H1 (cell line): ENCODE results near the gene CDRT15L2. TPM values are rescaled to one million over a fixed set of nuclear protein-coding genes. Genes with fewer than 3 reads are reported as not detected.
"Not testable (repeated sequence)": the region's sequence is repeated elsewhere in the genome, so short reads cannot be mapped to it uniquely, and the experiment has no call there.

Experiments
- CTCF ChIA-PET: fragments of 300-600 bp; sonication (Branson Sonifier 250); formaldehyde crosslinking; loops from one replicate; lab custom pipeline; 2021; ENCODE audit not compliant: partially characterized antibody; lab: Charles Lee
- POLR2A ChIA-PET: fragments of 300-600 bp; sonication (Branson Sonifier 250); formaldehyde crosslinking; loops from one replicate; lab custom pipeline; 2021; ENCODE audit warnings: inconsistent platforms; ENCODE audit not compliant: partially characterized antibody; lab: Charles Lee
- DNase-seq, 2 experiments: peaks; one replicate each; pipeline versions ENCODE4 v3.0.0 to v3.0.0-alpha.2; 2010 to 2022; ENCODE audit warnings: low spot score in 2 of 2, low read depth in 1 of 2, mixed read lengths in 1 of 2
- FAIRE-seq: peaks from 2 replicates; lab custom pipeline; 2011; peaks lifted over from hg19 to GRCh38; lab: Jason Lieb, UNC
- H2AFZ ChIP-seq: 2 replicates; pipeline ENCODE4 v1.8.1; 2012; ENCODE audit warnings: low read length, inconsistent platforms
- H2AK5ac ChIP-seq: 2 replicates; pipeline ENCODE4 v1.6.1; 2013; ENCODE audit warnings: low read depth, low read length
- H2BK120ac ChIP-seq: replicated peaks from 2 replicates; pipeline ENCODE3; 2013; ENCODE audit warnings: low read depth, low read length, inconsistent platforms
- H2BK12ac ChIP-seq: 2 replicates; pipeline ENCODE4 v1.6.1; 2013; ENCODE audit warnings: low read depth, low read length
- H2BK15ac ChIP-seq: 2 replicates; pipeline ENCODE4 v1.6.1; 2013; ENCODE audit warnings: low read length
- H2BK20ac ChIP-seq: 2 replicates; pipeline ENCODE4 v1.6.1; 2013; ENCODE audit warnings: low read length
- H2BK5ac ChIP-seq: 2 replicates; pipeline ENCODE4 v1.6.1; 2013; ENCODE audit warnings: low read depth, low read length
- H3K14ac ChIP-seq: 2 replicates; pipeline ENCODE4 v1.6.1; 2013; ENCODE audit warnings: inconsistent platforms; ENCODE audit not compliant: insufficient read length
- H3K18ac ChIP-seq: 2 replicates; pipeline ENCODE4 v1.6.1; 2013; ENCODE audit warnings: low read length; ENCODE audit errors: extremely low read depth
- H3K23ac ChIP-seq: 2 replicates; pipeline ENCODE4 v1.6.1; 2013; ENCODE audit warnings: inconsistent platforms; ENCODE audit not compliant: insufficient read length
- H3K23me2 ChIP-seq: 2 replicates; pipeline ENCODE4 v1.6.1; 2013; ENCODE audit warnings: low read depth, low read length
- H3K27ac ChIP-seq: 2 replicates; pipeline ENCODE4 v1.6.1; 2011; ENCODE audit warnings: low read depth, low read length, inconsistent platforms
- H3K27me3 ChIP-seq, 4 experiments: replicated peaks in 1 of 4; 1 replicate in 1 of 4; 2 replicates in 3 of 4; pipeline versions ENCODE4 v1.6.1 to v1.8.1; 2011 to 2013; ENCODE audit warnings: low read length in 3 of 4, mild to moderate bottlenecking in 3 of 4, inconsistent platforms in 2 of 4, mixed read lengths in 2 of 4, moderate library complexity in 1 of 4; ENCODE audit not compliant: control insufficient read depth in 3 of 4, insufficient read depth in 3 of 4; ENCODE audit errors: extremely low read depth in 1 of 4
- H3K36me3 ChIP-seq, 4 experiments: 2 replicates each; pipeline versions ENCODE4 v1.6.1 to v1.8.1; 2011 to 2013; ENCODE audit warnings: mild to moderate bottlenecking in 4 of 4, low read length in 3 of 4, moderate library complexity in 2 of 4, control low read depth in 1 of 4, inconsistent platforms in 1 of 4; ENCODE audit not compliant: insufficient read depth in 4 of 4, control insufficient read depth in 2 of 4
- H3K4ac ChIP-seq: replicated peaks from 2 replicates; pipeline ENCODE3; 2013; ENCODE audit warnings: low read length, low read depth, mixed read lengths, inconsistent platforms; ENCODE audit not compliant: insufficient read length
- H3K4me1 ChIP-seq, 4 experiments: replicated peaks in 1 of 4; 1 replicate in 1 of 4; 2 replicates in 3 of 4; pipeline versions ENCODE4 v1.6.1 to v1.8.1; 2011 to 2013; ENCODE audit warnings: low read length in 3 of 4, inconsistent platforms in 2 of 4, mixed read lengths in 1 of 4; ENCODE audit not compliant: insufficient read depth in 4 of 4, control insufficient read depth in 3 of 4
- H3K4me2 ChIP-seq, 2 experiments: 2 replicates each; pipeline versions ENCODE4 v1.6.1 to v1.8.1; 2011 to 2013; ENCODE audit warnings: low read depth in 2 of 2, low read length in 2 of 2, control low read depth in 1 of 2, inconsistent platforms in 1 of 2, mild to moderate bottlenecking in 1 of 2; ENCODE audit not compliant: insufficient read depth in 1 of 2
- H3K4me3 ChIP-seq, 4 experiments: fragments of 200-600, 300-600 bp in 1 of 4; sonication (generic), shearing (Covaris generic), sonication (Bioruptor Twin) in 1 of 4; 2 replicates each; pipeline versions ENCODE4 v1.5.1 to v1.8.1; 2011 to 2016; ENCODE audit warnings: low read length in 4 of 4, low read depth in 3 of 4, control low read depth in 2 of 4, inconsistent platforms in 2 of 4, mild to moderate bottlenecking in 2 of 4, mixed read lengths in 1 of 4, moderate library complexity in 1 of 4; ENCODE audit not compliant: insufficient read depth in 2 of 4; ENCODE audit errors: extremely low read depth in 1 of 4
- H3K56ac ChIP-seq: replicated peaks from 2 replicates; pipeline ENCODE3; 2013; ENCODE audit warnings: low read depth, mild to moderate bottlenecking, mixed read lengths, low read length, inconsistent platforms; ENCODE audit not compliant: insufficient read length
- H3K79me1 ChIP-seq: 2 replicates; pipeline ENCODE4 v1.6.1; 2013; ENCODE audit warnings: low read depth, low read length, control low read depth
- H3K79me2 ChIP-seq, 2 experiments: 2 replicates each; pipeline versions ENCODE4 v1.6.1 to v1.8.1; 2012 to 2013; ENCODE audit warnings: low read length in 2 of 2, mild to moderate bottlenecking in 2 of 2, inconsistent platforms in 1 of 2; ENCODE audit not compliant: insufficient read depth in 2 of 2, control insufficient read depth in 1 of 2
- H3K9ac ChIP-seq, 4 experiments: replicated peaks in 1 of 4; 1 replicate in 1 of 4; 2 replicates in 3 of 4; pipeline versions ENCODE4 v1.6.1 to v1.8.1; 2011 to 2013; ENCODE audit warnings: low read depth in 3 of 4, low read length in 3 of 4, control low read depth in 2 of 4, mild to moderate bottlenecking in 2 of 4, moderate library complexity in 2 of 4, inconsistent platforms in 1 of 4; ENCODE audit errors: extremely low read depth in 1 of 4
- H3K9me3 ChIP-seq, 2 experiments: 2 replicates each; pipeline versions ENCODE4 v1.6.1 to v1.8.1; 2012 to 2013; ENCODE audit warnings: mild to moderate bottlenecking in 2 of 2, moderate library complexity in 2 of 2, control low read depth in 1 of 2, inconsistent platforms in 1 of 2, low read depth in 1 of 2, low read length in 1 of 2, mixed read lengths in 1 of 2; ENCODE audit not compliant: insufficient read depth in 2 of 2
- H4K20me1 ChIP-seq, 2 experiments: replicated peaks in 1 of 2; 2 replicates each; pipeline versions ENCODE3 to v1.8.1; 2011 to 2013; ENCODE audit warnings: inconsistent platforms in 2 of 2, low read length in 2 of 2, mild to moderate bottlenecking in 1 of 2; ENCODE audit not compliant: insufficient read depth in 2 of 2, control insufficient read depth in 1 of 2
- H4K5ac ChIP-seq: 2 replicates; pipeline ENCODE4 v1.6.1; 2013; ENCODE audit warnings: low read length, low read depth, mixed read lengths, inconsistent platforms; ENCODE audit not compliant: insufficient read length
- H4K8ac ChIP-seq: 2 replicates; pipeline ENCODE4 v1.8.0; 2013; ENCODE audit warnings: mild to moderate bottlenecking, moderate library complexity, low read length, inconsistent platforms; ENCODE audit not compliant: insufficient read depth; ENCODE audit errors: extremely low read depth
- H4K91ac ChIP-seq: replicated peaks from 2 replicates; pipeline ENCODE3; 2013; ENCODE audit warnings: low read length, mixed read lengths, inconsistent platforms; ENCODE audit not compliant: insufficient read length
- WGBS, 2 experiments: shearing (Covaris generic) in 1 of 2; methylation state at CpG; one replicate each; pipeline versions ENCODE4 v1.1.6 to v1.1.7; 2013 to 2015; ENCODE audit warnings: low lambda C conversion rate in 2 of 2, mixed read lengths in 2 of 2, inconsistent platforms in 1 of 2, low coverage in 1 of 2, missing lambda C conversion rate in 1 of 2; ENCODE audit not compliant: insufficient replicate concordance in 2 of 2, insufficient coverage in 1 of 2, insufficient read length in 1 of 2; ENCODE audit errors: extremely low coverage in 1 of 2, missing lambda C conversion rate in 1 of 2; 5-methylcytosine and 5-hydroxymethylcytosine counted together
- polyA plus RNA-seq, 7 experiments: library from polyadenylated mRNA; depleted of rRNA in 3 of 7; stranded (reverse) in 5 of 7; unstranded in 2 of 7; fragments of >200 nt in 5 of 7; fragments of 200-250 nt in 2 of 7; gene quantifications; 1 replicate in 5 of 7; 2 replicates in 1 of 7; 4 replicates in 1 of 7; pipeline versions ENCODE4 v1.2.1 to v1.2.3, GENCODE V29; 2011 to 2013; ENCODE audit warnings: missing spikeins in 2 of 7, mixed read lengths in 2 of 7
- total RNA-seq: library from RNA; stranded (reverse); fragmentation: NEBNext Ultra II Directional; extraction: Animal tissue kit (Norgen Biotek cat#: 25700); gene quantifications from 2 replicates; pipeline ENCODE4 v1.2.1, GENCODE V29; 2021

The CDRT15L2 gene
- total and polyA plus RNA-seq, 2 of the 8 experiments (the other 6 are each of a cell fraction or from before 2014, with no cell fraction given): not detected

DNA sequence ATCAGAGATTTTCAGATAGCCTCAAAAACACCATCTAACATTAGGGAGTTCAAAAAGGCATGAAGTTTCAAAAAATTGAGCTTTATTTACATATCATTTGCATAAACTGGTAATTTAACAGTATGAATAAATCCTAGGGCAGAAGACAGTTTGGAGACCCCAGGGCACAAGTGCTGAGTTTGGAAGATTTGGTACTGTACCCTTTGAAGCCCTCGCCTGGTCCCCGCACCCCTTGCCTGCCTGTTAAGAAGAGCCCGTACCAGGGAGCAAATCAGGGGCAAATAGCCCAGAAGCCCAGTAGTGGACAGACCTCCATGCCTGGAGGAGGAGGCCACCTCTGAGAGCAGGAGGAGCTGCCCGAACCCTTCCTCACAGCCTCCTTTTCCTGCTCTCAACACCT, 24.8 kb upstream of the CDRT15L2 start:
- H2AK5ac ChIP-seq, H3K23ac ChIP-seq, H3K4me2 ChIP-seq, H3K23me2 ChIP-seq, H3K79me2 ChIP-seq, H3K36me3 ChIP-seq, H4K8ac ChIP-seq, H3K4me1 ChIP-seq, H2BK15ac ChIP-seq, H2BK12ac ChIP-seq, H4K5ac ChIP-seq, H3K14ac ChIP-seq, H4K91ac ChIP-seq, H3K18ac ChIP-seq, H2BK20ac ChIP-seq, H3K56ac ChIP-seq, H2AFZ ChIP-seq, POLR2A ChIA-PET, FAIRE-seq, H3K9ac ChIP-seq, H2BK120ac ChIP-seq, CTCF ChIA-PET, DNase-seq, H2BK5ac ChIP-seq, H3K27me3 ChIP-seq, H3K4ac ChIP-seq, H3K9me3 ChIP-seq, H3K79me1 ChIP-seq, H3K4me3 ChIP-seq, H4K20me1 ChIP-seq, H3K27ac ChIP-seq: not testable (repeated sequence)
- 91% methylated on average over 3 of the region's 4 CpGs; no CpG with 5 or more reads in 1 of the 2 experiments for WGBS, 2 experiments
